Right renal pelvis (tissue), 4 donors: ENCODE results near the gene PDIK1L. TPM values are rescaled to one million over a fixed set of nuclear protein-coding genes. Genes with fewer than 3 reads are reported as not detected.
"Not testable (repeated sequence)": the region's sequence is repeated elsewhere in the genome, so short reads cannot be mapped to it uniquely, and the experiment has no call there.

Experiments
- DNase-seq, 4 donors: peaks; one replicate each; pipeline ENCODE4 v3.0.0-alpha.2; 2013; ENCODE audit warnings: low read depth in 4 of 4, low spot score in 3 of 4, missing footprints in 1 of 4
- polyA plus RNA-seq, 4 donors: library from polyadenylated mRNA; unstranded; fragments of 120-200 nt; gene quantifications; one replicate each; pipeline ENCODE4 v1.2.1, GENCODE V29; 2013; ENCODE audit not compliant: insufficient read length in 4 of 4

Gene PDIK1L
- polyA plus RNA-seq, 4 donors: 17.9 to 23.1 (median 22.2) TPM

GRCh38 chr1:26084844-26085243 lies 26.8 kb upstream of the PDIK1L start:
- no peak for DNase-seq

- DNase-seq: no peak
These were observed 22.5 kb upstream of the PDIK1L start for GRCh38 chr1:26089125-26089524.

GRCh38 chr1:26090893-26091292 lies 20.7 kb upstream of the PDIK1L start:
- DNase-seq: no peak

- no peak for DNase-seq
These were observed 19.2 kb upstream of the PDIK1L start for GRCh38 chr1:26092422-26092821.

GRCh38 chr1:26093569-26093968 lies 18.1 kb upstream of the PDIK1L start:
- not testable (repeated sequence) for DNase-seq

GRCh38 chr1:26094076-26094669 lies 17.5 kb upstream of the PDIK1L start:
- no peak for DNase-seq

GRCh38 chr1:26094677-26095383 lies 16.8 kb upstream of the PDIK1L start:
- no peak for DNase-seq

GRCh38 chr1:26096471-26096870 lies 15.2 kb upstream of the PDIK1L start:
- no peak for DNase-seq

GRCh38 chr1:26097696-26098095 lies 13.9 kb upstream of the PDIK1L start:
- no peak for DNase-seq

GRCh38 chr1:26098602-26099001 lies 13.0 kb upstream of the PDIK1L start:
- DNase-seq: no peak

GRCh38 chr1:26099780-26100179 lies 11.8 kb upstream of the PDIK1L start:
- DNase-seq: no peak

GRCh38 chr1:26100204-26100603 lies 11.4 kb upstream of the PDIK1L start:
- DNase-seq: not testable (repeated sequence)

- DNase-seq: no peak
These were observed 9.5 kb upstream of the PDIK1L start for GRCh38 chr1:26102119-26102518.

- DNase-seq: no peak
These were observed 9.1 kb upstream of the PDIK1L start for GRCh38 chr1:26102526-26102925.

GRCh38 chr1:26105226-26105548 lies 6.4 kb upstream of the PDIK1L start:
- not testable (repeated sequence) for DNase-seq

GRCh38 chr1:26109229-26110164 lies 2.1 kb upstream of the PDIK1L start:
- DNase-seq: no peak

- DNase-seq: peak in 3 of 4 donors; percentile 57 to 68 (median 59)
These were observed 694 bp upstream of the PDIK1L start for GRCh38 chr1:26110731-26111529.

- DNase-seq: no peak
These were observed 767 bp downstream of the PDIK1L start for GRCh38 chr1:26112407-26112775.

GRCh38 chr1:26114165-26114927 lies 2.7 kb downstream of the PDIK1L start:
- no peak for DNase-seq
